C4-2B (cell line): ENCODE results near the gene RALA.

Experiments used
- CTCF ChIP-seq: fragments of 450-650 bp; conservative IDR thresholded peaks from 2 replicates; pipeline ENCODE4 v1.5.1; 2017; ENCODE audit warnings: mild to moderate bottlenecking
- ZFX ChIP-seq: fragments of 450-650 bp; IDR thresholded peaks from 2 replicates; pipeline ENCODE4 v1.6.1; 2017

DNA sequence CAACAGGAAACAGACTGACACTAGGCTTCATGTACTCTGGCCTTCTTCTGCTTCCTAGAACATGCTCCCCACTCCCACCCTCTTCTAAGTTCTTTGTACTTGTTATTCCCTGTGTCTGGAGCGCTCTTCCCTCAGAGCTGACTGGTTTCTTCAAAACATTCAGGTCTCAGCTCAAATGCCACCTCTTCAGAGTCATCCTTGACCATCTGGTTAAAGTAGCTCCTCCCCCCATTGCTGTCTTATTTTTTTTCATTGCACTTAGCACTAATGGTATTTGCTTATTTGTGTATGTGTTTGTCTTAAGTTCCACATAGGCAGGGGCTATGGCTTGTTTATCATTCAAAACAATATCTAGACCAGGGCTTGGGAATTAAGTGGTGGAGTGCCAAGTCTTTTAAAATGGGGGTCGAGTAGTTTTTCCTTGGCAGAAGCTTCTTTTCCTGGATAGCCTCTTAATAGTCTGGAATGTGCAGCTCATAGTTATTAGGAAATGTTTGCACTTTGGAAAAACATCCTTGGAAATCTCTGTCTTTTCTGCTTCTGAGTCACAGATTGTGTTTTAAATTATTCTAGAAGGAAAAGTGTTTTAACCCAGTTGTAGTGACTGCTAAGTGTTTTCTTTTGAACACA, 60.0 kb downstream of the RALA start:
- TF ChIP-seq CTCF: no peak
- no peak for TF ChIP-seq ZFX
